H9 (cell line): Measurements from ENCODE around the gene C15orf61. TPM values are rescaled to one million over a fixed set of nuclear protein-coding genes. Genes with fewer than 3 reads are reported as not detected.

Experiments
- DNase-seq: peaks from one replicate; pipeline ENCODE4 v3.0.0-alpha.2; 2017
- H2AFZ ChIP-seq: one replicate; pipeline ENCODE4 v1.6.1; 2013; ENCODE audit warnings: mild to moderate bottlenecking, low read length, control low read depth, moderate library complexity
- H2AK5ac ChIP-seq: 2 replicates; pipeline ENCODE4 v1.6.1; 2013; ENCODE audit warnings: low read length, control low read depth, mixed read lengths; ENCODE audit not compliant: insufficient read length
- H2BK120ac ChIP-seq: one replicate; pipeline ENCODE4 v1.6.1; 2013; ENCODE audit warnings: low read depth, mild to moderate bottlenecking, low read length, control low read depth, inconsistent platforms; ENCODE audit not compliant: poor library complexity, severe bottlenecking
- H2BK12ac ChIP-seq: 2 replicates; pipeline ENCODE4 v1.6.1; 2013; ENCODE audit warnings: low read length, control low read depth, mixed read lengths, low read depth; ENCODE audit not compliant: insufficient read length
- H2BK15ac ChIP-seq: 2 replicates; pipeline ENCODE4 v1.6.1; 2013; ENCODE audit warnings: low read depth, low read length, control low read depth
- H2BK20ac ChIP-seq: one replicate; pipeline ENCODE4 v1.6.1; 2013; ENCODE audit warnings: low read depth, mild to moderate bottlenecking, low read length, control low read depth, inconsistent platforms; ENCODE audit not compliant: poor library complexity, severe bottlenecking
- H2BK5ac ChIP-seq: 2 replicates; pipeline ENCODE4 v1.6.1; 2013; ENCODE audit warnings: low read length, control low read depth, mixed read lengths; ENCODE audit not compliant: insufficient read length
- H3K14ac ChIP-seq: 2 replicates; pipeline ENCODE4 v1.6.1; 2013; ENCODE audit warnings: low read length, control low read depth; ENCODE audit not compliant: insufficient read depth
- H3K18ac ChIP-seq: 2 replicates; pipeline ENCODE4 v1.6.1; 2013; ENCODE audit warnings: low read depth, mild to moderate bottlenecking, mixed read lengths, low read length, control low read depth; ENCODE audit not compliant: insufficient read length
- H3K23ac ChIP-seq: 2 replicates; pipeline ENCODE4 v1.6.1; 2013; ENCODE audit warnings: low read length, control low read depth, mixed read lengths, low read depth; ENCODE audit not compliant: insufficient read length
- H3K23me2 ChIP-seq: 2 replicates; pipeline ENCODE4 v1.6.1; 2013; ENCODE audit warnings: low read depth, mild to moderate bottlenecking, mixed read lengths, low read length, control low read depth; ENCODE audit not compliant: insufficient read length, poor library complexity, severe bottlenecking
- H3K27ac ChIP-seq: 2 replicates; pipeline ENCODE4 v1.5.1; 2013; ENCODE audit warnings: low read length, control low read depth, mixed read lengths, low read depth; ENCODE audit not compliant: insufficient read length
- H3K27me3 ChIP-seq: 2 replicates; pipeline ENCODE4 v1.6.1; 2013; ENCODE audit warnings: low read length, control low read depth, inconsistent platforms; ENCODE audit not compliant: insufficient read depth
- H3K4ac ChIP-seq: 2 replicates; pipeline ENCODE4 v1.6.1; 2013; ENCODE audit warnings: low read depth, mild to moderate bottlenecking, control low read depth, inconsistent platforms, low read length, moderate library complexity
- H3K4me1 ChIP-seq: 2 replicates; pipeline ENCODE4 v1.6.1; 2013; ENCODE audit warnings: low read length, control low read depth, inconsistent platforms; ENCODE audit not compliant: insufficient read depth
- H3K4me2 ChIP-seq: 2 replicates; pipeline ENCODE4 v1.6.1; 2013; ENCODE audit warnings: low read length, control low read depth, mixed read lengths; ENCODE audit not compliant: insufficient read length, insufficient read depth
- H3K56ac ChIP-seq: 2 replicates; pipeline ENCODE4 v1.6.1; 2013; ENCODE audit warnings: low read depth, mild to moderate bottlenecking, mixed read lengths, low read length, control low read depth; ENCODE audit not compliant: insufficient read length
- H3K79me1 ChIP-seq: 2 replicates; pipeline ENCODE4 v1.6.1; 2013; ENCODE audit warnings: low read depth, mild to moderate bottlenecking, moderate library complexity, low read length, control low read depth, inconsistent platforms; ENCODE audit not compliant: insufficient read depth, poor library complexity, severe bottlenecking
- H3K79me2 ChIP-seq: 2 replicates; pipeline ENCODE4 v1.6.1; 2013; ENCODE audit warnings: low read length, control low read depth, inconsistent platforms; ENCODE audit not compliant: insufficient read depth
- H3K9ac ChIP-seq: 2 replicates; pipeline ENCODE4 v1.6.1; 2013; ENCODE audit warnings: low read length, control low read depth, mixed read lengths; ENCODE audit not compliant: insufficient read length; ENCODE audit errors: extremely low read depth
- H3K9me3 ChIP-seq: one replicate; pipeline ENCODE4 v1.6.1; 2013; ENCODE audit warnings: low read depth, low read length, inconsistent platforms; ENCODE audit not compliant: control insufficient read depth
- H3T11ph ChIP-seq: one replicate; pipeline ENCODE4 v1.6.1; 2013; ENCODE audit warnings: mild to moderate bottlenecking, low read length, control low read depth, inconsistent platforms
- H4K20me1 ChIP-seq: one replicate; pipeline ENCODE4 v1.6.1; 2013; ENCODE audit not compliant: control insufficient read depth, insufficient read length, insufficient read depth
- H4K5ac ChIP-seq: 2 replicates; pipeline ENCODE4 v1.6.1; 2013; ENCODE audit warnings: low read depth, mild to moderate bottlenecking, mixed read lengths, low read length, control low read depth; ENCODE audit not compliant: insufficient read length
- H4K8ac ChIP-seq: replicated peaks from 2 replicates; pipeline ENCODE4 v1.6.1; 2013; ENCODE audit warnings: low read length, control low read depth, mixed read lengths, low read depth; ENCODE audit not compliant: insufficient read length
- H4K91ac ChIP-seq: 2 replicates; pipeline ENCODE4 v1.6.1; 2013; ENCODE audit warnings: low read depth, mild to moderate bottlenecking, moderate library complexity, mixed read lengths, low read length, control low read depth; ENCODE audit not compliant: insufficient read length
- H3K27ac Mint-ChIP-seq, 3 experiments: 2 replicates in 2 of 3; 3 replicates in 1 of 3; pipeline ENCODE4 v1.8.0; 2020 to 2021; ENCODE audit warnings: mixed read lengths in 3 of 3, mild to moderate bottlenecking in 1 of 3, moderate library complexity in 1 of 3
- H3K27me3 Mint-ChIP-seq: 2 replicates; pipeline ENCODE4 v1.8.0; 2021; ENCODE audit warnings: low read depth, mild to moderate bottlenecking, moderate library complexity, mixed read lengths
- H3K36me3 Mint-ChIP-seq, 3 experiments: 2 replicates in 2 of 3; 3 replicates in 1 of 3; pipeline ENCODE4 v1.8.0; 2020 to 2021; ENCODE audit warnings: low read depth in 3 of 3, mixed read lengths in 3 of 3; ENCODE audit not compliant: insufficient read depth in 1 of 3
- H3K4me1 Mint-ChIP-seq, 2 experiments: 2 replicates each; pipeline ENCODE4 v1.8.0; 2020; ENCODE audit warnings: mixed read lengths in 2 of 2
- H3K4me3 Mint-ChIP-seq, 2 experiments: 2 replicates in 1 of 2; 3 replicates in 1 of 2; pipeline ENCODE4 v1.8.0; 2020 to 2021; ENCODE audit warnings: mild to moderate bottlenecking in 2 of 2, mixed read lengths in 2 of 2, moderate library complexity in 1 of 2
- H3K9me3 Mint-ChIP-seq, 2 experiments: 2 replicates in 1 of 2; 3 replicates in 1 of 2; pipeline ENCODE4 v1.8.0; 2020; ENCODE audit warnings: mild to moderate bottlenecking in 2 of 2, mixed read lengths in 2 of 2, moderate library complexity in 1 of 2
- CTCF ChIP-seq: fragments of 200-600 bp; sonication (generic); conservative IDR thresholded peaks from 3 replicates; pipeline ENCODE4 v1.8.0; 2021; ENCODE audit warnings: antibody characterized with exemption, mild to moderate bottlenecking
- WGBS: extraction: QIAGEN DNeasy Blood & Tissue Kit; methylation state at CpG from one replicate; pipeline ENCODE4 v1.1.7; 2013; ENCODE audit warnings: missing lambda C conversion rate, low lambda C conversion rate, mixed read lengths; ENCODE audit not compliant: insufficient read length; ENCODE audit errors: extremely low coverage; 5-methylcytosine and 5-hydroxymethylcytosine counted together
- total RNA-seq: library from RNA; stranded (reverse); gene quantifications from 2 replicates; pipeline ENCODE4 v1.2.1, GENCODE V29; 2021

C15orf61 gene
- total RNA-seq, 1 experiment from 2014 or later, result 2.6 TPM

- no peak overlapping the region for H3K4me2 ChIP-seq
- no peak overlapping the region for H2BK15ac ChIP-seq
- H3K4me3 Mint-ChIP-seq, result no peak overlapping the region
- no peak overlapping the region for H3K56ac ChIP-seq
- no peaks in the 10 kb centered on the region for H3K27me3 Mint-ChIP-seq
- no peak overlapping the region for H2BK120ac ChIP-seq
- H3K18ac ChIP-seq, result no peak overlapping the region
- WGBS, result no CpG with 5 or more reads among the region's 1 CpG
- H4K8ac ChIP-seq, result no peak overlapping the region
- no peak overlapping the region for H3K9ac ChIP-seq
- no peak overlapping the region for H2AFZ ChIP-seq
- H2BK5ac ChIP-seq, result no peak overlapping the region
- no peak for TF ChIP-seq CTCF
- no peaks in the 10 kb centered on the region for H3K9me3 ChIP-seq
- H3K9me3 Mint-ChIP-seq, result peaks cover 2 to 3% of the 10 kb centered on the region in 2 experiments; a peak in 4 of 5 replicates
- H4K20me1 ChIP-seq, result no peaks in the 10 kb centered on the region
- H4K5ac ChIP-seq, result no peak overlapping the region
- H3K4me1 Mint-ChIP-seq, result peaks cover 21 to 23% of the 10 kb centered on the region in 2 experiments
- no peak overlapping the region for H3K23ac ChIP-seq
- no peak overlapping the region for H2BK20ac ChIP-seq
- H3K23me2 ChIP-seq, result no peaks in the 10 kb centered on the region
- H4K91ac ChIP-seq, result no peak overlapping the region
- H3K27ac Mint-ChIP-seq, result 0 out of 7 replicates have a peak overlapping the region, but pooled peaks of 1 of the 3 experiments have one; percentile 23
- no peaks in the 10 kb centered on the region for H3K79me2 ChIP-seq
- H3K27ac ChIP-seq, result no peak overlapping the region
- H2AK5ac ChIP-seq, result no peak overlapping the region
- no peaks in the 10 kb centered on the region for H3K79me1 ChIP-seq
- H3K4me1 ChIP-seq, result no peaks in the 10 kb centered on the region
- DNase-seq, result no peak
- H3K14ac ChIP-seq, result no peak overlapping the region
- no peak overlapping the region for H2BK12ac ChIP-seq
- no peaks in the 10 kb centered on the region for H3K27me3 ChIP-seq
- H3T11ph ChIP-seq, result no peak overlapping the region
- H3K36me3 Mint-ChIP-seq, result peaks cover 4 to 17% (median 17%) of the 10 kb centered on the region in 3 experiments; a peak in 6 of 7 replicates
- H3K4ac ChIP-seq, result no peak overlapping the region
Measured at GRCh38 chr15:67559158-67559557, 38.2 kb downstream of the C15orf61 start.
